Measurements from ENCODE around the gene FUT4.
A peak's percentile ranks its signal among the peaks of the same experiment; 100 is the strongest.
"Not testable (repeated sequence)": the region's sequence is repeated elsewhere in the genome, so short reads cannot be mapped to it uniquely, and the experiment has no call there.

The FUT4 gene, protein sequence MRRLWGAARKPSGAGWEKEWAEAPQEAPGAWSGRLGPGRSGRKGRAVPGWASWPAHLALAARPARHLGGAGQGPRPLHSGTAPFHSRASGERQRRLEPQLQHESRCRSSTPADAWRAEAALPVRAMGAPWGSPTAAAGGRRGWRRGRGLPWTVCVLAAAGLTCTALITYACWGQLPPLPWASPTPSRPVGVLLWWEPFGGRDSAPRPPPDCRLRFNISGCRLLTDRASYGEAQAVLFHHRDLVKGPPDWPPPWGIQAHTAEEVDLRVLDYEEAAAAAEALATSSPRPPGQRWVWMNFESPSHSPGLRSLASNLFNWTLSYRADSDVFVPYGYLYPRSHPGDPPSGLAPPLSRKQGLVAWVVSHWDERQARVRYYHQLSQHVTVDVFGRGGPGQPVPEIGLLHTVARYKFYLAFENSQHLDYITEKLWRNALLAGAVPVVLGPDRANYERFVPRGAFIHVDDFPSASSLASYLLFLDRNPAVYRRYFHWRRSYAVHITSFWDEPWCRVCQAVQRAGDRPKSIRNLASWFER

DNA sequence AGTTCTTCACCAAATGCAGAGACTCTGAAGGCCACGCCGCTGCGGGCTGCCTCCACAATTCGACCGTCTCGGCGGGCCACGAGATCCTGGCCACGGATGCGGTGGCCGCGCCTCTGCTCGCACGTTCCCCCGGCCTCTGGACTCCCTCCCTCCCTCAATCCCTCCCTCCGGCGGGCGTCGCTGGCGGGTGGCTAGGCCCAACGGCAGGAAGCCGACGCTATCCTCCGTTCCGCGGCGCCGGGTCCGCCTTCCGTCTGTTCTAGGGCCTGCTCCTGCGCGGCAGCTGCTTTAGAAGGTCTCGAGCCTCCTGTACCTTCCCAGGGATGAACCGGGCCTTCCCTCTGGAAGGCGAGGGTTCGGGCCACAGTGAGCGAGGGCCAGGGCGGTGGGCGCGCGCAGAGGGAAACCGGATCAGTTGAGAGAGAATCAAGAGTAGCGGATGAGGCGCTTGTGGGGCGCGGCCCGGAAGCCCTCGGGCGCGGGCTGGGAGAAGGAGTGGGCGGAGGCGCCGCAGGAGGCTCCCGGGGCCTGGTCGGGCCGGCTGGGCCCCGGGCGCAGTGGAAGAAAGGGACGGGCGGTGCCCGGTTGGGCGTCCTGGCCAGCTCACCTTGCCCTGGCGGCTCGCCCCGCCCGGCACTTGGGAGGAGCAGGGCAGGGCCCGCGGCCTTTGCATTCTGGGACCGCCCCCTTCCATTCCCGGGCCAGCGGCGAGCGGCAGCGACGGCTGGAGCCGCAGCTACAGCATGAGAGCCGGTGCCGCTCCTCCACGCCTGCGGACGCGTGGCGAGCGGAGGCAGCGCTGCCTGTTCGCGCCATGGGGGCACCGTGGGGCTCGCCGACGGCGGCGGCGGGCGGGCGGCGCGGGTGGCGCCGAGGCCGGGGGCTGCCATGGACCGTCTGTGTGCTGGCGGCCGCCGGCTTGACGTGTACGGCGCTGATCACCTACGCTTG, at the start of gene FUT4:
FUT4 (plus strand) TSS at position 227 of the 951 bp plus-strand sequence; CDS start at position 440, 213 bp downstream.
- DNase-seq: peak; percentile 90

DNA sequence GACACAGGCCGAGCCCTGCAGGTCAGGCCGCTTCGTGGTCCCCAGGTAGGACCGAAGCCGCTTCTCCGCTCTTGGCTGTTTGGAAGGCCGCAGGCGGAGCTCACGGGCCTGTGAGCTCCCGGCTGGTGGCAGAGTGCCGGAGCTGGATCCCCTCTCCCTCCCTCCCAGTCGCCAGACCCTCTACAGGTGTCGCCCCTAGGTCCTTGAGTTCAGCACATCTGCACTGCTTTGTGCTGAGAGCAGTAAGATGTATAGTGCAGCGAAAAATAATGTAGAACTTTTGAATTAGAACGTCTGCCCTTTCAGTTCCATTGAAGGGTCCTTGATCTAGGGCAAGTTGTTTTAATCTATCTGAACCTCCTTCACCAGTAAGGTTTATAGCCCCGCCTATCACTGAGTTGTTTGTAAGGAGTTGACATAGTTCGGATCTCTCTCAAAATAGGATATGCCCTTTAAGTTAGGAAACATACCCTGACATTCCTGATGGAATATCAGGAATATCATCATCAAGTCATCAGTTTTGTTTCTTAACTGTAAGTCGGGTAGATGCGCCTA, 49.5 kb upstream of the FUT4 start:
- no peak for DNase-seq

DNA sequence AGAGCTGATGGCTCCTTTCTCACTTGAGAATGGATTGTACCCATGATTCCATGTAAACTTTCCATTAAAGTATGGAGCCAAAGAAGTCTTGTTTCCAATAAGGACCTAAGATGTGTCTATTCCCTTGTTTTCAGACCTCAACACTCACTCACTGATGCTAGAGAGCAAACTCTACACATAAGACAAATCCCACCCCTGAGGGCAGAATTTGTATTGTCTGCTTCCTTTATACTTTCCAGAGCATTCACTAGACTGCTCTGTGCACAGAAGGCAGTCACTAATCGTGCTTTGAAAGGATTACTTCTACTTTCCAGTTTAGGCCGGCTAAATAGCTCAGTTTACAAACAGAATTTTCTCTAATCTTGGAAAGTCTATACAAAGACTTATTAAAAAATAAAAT, 43.5 kb upstream of the FUT4 start:
- no peak for DNase-seq

DNA sequence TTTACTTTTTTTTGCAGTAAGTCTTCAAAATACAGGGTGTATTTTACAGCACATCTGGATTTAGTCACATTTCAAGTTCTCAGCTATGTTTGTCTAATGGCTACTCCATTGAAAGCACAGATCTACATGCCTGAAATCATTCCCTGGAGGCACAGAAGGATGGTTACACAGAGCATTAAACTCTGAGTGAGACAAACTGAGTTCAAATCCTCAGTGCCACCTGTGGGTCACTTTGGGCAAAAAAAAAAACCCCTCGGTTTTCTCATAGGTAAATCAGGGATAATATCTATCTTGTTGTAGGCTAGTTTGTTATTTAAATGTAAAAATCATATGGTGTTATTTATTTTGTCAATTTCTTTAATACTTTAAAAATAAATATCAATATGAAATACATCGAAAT, 42.2 kb upstream of the FUT4 start:
- no peak for DNase-seq

DNA sequence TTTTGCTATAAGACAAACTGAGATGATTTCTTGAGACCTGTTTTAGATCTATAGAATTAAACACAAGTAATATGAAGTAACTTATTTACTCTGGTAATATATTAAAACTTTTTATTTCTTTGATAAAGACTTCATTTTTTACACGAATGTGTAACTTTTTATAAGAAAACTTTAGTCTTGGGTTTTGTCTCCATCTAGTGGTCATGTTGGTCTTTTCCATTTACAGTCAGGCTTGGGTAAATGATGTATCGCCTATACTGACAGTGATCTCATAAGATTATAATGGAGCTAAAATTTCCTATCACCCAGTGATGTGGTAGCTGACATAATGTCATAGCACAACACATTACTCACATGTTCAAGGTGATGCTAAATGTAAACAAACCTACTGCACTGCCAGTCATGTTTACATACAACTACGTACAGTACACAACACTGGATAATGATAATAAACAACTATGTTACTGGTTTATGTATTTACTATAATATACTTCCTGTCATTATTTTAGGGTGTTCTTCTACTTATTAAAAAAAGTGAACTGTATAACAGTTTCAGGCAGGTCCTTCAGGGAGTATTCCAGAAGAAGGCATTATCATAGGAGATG, 38.9 kb upstream of the FUT4 start:
- no peak for DNase-seq

DNA sequence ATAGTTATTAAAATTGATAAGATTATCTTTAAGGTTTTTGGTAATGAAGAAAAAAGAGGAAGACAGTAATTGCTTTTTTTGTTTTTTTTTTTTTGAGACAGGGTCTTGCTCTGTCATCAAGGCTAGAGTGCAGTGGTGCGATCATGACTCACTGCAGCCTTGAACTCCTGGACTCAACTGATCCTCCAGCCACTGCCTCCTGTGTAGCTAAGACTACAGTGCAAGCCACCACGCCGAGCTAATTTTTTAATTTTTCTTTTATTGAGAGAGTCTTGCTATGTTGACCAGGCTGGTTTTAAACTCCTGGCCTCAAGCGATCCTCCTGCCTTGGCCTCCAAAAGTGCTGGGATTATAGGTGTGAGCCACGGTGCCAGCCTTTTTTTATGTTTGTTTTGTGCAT, 37.2 kb upstream of the FUT4 start:
- not testable (repeated sequence) for DNase-seq

DNA sequence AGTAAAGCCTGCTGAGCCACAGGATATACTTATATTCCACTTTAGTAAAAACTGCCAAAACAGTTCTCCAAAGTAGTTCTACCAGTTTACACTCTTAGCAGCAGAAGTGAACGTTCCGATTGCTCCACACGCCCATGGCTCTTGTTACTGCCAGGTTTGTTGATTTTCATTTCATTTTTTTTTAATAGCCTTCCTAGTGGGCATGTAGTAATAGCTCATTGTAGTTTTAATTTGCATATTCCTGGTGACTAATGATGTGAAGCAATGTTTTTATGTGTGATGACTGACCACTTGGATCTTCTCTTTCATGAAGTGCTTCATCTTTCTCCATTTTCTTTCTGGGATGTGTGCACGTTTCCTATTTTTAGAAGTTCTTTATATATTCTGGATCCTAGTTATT, 36.2 kb upstream of the FUT4 start:
- DNase-seq: no peak

DNA sequence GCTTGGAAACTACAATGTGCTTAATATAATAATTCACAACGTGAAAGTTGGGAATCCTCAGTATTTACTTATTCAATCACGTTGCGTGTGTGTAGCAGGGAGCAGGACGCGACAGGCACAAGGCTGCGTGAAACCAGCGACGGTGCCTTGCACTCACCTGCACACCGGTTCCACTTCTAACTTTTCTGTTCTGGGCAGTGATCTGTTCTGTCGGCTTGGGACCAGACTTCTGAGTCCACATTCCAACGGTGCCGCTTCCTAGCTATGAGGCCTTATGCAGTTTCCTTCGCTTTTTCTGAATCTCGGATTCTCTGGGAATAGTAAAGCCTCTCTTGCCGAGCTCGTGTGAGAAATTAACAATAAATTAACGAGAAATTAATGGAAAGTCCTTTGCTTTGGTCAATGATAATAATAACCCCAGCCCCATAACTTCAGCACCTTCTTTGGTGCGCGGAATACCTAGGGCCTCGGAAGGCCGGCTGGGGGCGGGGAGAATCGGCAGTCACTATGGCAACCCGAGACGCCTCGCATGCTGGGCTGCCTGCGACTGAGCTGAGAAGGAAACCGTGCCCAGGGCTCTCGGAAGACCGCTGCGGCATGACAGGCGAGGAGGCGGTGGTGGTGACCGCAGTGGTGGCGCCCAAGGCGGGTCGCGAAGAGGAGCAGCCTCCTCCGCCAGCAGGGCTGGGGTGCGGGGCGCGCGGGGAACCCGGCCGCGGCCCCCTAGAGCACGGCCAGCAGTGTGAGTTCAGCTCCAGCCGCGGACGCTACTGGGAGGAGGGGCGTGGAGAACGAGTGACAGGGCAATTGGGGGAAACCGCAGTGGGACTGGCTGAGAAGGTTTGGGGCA, 31.6 kb upstream of the FUT4 start, which contains the start of gene C11orf97:
C11orf97 (plus strand) TSS at position 530 of the 850 bp plus-strand sequence; CDS start at position 598, 68 bp downstream.
- DNase-seq: peak; percentile 81

DNA sequence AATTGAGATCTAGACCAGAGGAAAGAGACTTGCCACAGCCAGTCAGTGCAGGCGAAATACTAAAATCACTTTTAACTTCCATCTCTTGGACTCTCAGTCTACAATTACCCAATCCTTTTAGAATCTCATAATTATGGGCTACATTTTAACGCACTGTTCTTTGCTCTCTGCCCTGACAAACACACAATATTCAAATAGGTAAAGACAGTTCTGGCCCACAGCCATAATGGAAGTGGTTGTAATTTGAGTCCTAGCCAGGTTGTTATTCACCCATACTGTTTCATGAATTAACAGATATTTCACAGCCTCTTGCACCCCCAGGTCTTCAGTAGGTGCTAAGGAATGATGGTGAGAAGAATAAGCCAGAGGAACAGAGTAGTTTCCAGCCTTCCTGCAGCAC, 30.6 kb upstream of the FUT4 start:
- no peak for DNase-seq

DNA sequence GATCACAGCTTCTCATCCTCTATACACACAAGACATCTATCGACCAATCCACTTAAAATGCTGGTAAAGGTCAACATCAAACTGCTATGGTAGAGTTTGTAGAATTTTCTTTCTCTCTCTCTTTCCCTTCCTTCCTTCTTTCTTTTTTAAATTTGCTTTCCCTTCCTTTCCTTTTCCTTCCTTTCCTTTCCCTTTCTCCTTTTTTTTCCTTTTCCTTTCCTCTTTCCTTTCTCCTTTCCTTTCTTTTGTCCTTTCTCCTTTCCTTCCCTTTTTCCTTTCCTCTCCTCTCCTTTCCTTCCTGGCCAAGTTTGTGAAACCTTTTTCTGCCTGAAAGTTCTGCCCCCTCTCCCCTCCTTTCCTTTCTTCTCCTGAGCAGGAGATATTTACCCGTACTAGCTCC, 28.3 kb upstream of the FUT4 start:
- DNase-seq: no peak

DNA sequence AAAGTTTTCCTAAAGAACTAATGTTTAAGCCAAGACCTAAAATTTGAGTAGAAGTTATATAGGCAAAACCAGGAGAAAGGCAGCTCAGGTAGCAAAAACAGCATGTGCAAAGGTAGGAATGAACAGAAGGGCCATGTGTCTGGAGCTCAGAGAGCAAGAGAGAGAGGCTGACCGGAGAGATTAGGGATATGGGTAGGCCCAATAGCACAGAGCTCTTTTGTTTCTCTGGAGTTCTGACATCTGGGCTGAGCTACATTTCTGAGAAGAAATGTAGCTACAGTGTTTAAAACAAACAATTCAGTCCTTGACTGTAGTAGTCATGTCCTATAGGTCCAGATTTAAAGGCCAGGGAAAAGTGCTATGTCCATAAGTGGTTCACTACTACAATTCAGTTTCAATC, 27.0 kb upstream of the FUT4 start:
- no peak for DNase-seq

DNA sequence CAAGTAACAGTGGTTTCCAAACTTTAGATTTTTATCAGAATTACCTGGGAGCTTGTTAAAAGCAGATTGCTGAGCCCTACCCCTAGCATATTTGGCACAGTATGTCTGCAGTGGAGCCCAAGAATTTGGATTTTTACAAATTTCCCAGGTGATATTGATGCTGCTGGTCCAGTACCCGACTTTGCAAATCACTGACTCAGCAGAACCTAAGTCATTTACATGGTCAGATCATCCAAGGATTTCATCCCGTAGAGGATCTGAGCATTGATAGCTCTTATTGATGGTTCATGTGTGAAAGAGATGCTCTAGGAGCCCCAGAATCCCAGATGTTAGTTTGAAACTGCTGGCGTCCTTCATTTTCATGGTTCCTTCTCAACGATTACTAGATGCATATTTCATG, 25.4 kb upstream of the FUT4 start:
- no peak for DNase-seq

DNA sequence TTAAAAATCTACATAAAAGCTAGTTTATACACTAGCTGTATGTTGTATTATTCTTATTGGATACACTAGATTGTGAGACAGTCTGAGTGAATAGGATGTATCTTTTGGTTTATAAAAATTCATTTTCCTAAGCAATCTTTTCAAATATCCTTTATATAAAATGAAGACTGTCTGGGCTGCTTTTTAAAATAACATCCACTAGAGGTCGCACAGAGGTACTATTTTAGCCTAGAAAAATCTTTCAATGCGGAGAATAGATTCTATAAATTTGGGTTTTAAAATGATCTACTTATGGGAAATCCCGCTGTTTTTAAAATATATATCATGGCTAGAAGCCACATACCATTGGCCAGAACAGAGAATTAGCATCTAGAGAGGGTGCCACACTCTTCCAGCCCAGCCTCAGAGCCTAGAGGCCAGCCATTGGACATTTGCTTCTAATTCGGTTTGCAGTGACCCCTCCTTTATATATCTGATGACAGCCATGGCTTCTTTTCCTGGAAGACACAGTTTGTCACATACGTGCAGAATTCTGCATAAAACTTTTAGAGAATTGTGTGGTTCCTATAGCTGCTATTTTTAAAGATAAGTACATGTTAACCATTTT, 24.1 kb upstream of the FUT4 start:
- DNase-seq: no peak

DNA sequence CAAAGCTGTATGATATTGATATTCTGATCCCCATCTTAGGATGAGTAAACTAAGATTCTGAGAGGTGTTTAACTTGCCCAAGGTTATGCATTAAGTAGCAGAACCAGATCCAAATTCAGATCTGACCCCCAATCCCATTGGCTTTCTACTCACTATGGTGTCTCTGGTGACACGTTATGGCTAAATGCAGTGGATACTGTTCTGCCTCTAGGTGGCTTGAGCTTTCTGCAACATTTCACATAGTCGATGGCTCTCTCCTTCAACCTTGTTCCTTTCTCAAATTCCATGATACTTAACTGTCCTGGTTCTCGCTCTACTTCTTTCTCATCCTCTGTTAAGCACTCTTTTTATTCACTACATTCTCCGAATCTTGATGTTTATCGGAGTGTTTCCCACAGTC, 22.0 kb upstream of the FUT4 start:
- no peak for DNase-seq

DNA sequence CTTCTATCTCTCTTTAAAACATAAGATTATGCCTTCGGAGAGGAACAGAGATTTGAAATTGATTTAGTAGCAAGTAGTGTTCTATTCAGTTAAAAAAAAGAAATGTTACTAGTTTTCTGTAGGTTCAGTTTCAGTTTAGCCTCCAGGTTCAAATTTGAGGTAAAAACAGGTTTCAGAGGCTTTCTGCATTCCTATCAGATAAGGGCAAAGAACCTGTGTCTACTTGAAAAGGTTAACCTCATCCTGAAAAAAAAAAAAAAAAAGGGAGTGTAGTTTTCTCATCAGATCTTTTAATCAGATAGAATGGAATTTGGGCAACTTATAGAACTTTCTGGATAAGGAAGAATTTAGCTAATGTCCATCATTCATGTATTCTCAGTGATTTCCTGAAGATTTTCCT, 19.4 kb upstream of the FUT4 start:
- DNase-seq: no peak

DNA sequence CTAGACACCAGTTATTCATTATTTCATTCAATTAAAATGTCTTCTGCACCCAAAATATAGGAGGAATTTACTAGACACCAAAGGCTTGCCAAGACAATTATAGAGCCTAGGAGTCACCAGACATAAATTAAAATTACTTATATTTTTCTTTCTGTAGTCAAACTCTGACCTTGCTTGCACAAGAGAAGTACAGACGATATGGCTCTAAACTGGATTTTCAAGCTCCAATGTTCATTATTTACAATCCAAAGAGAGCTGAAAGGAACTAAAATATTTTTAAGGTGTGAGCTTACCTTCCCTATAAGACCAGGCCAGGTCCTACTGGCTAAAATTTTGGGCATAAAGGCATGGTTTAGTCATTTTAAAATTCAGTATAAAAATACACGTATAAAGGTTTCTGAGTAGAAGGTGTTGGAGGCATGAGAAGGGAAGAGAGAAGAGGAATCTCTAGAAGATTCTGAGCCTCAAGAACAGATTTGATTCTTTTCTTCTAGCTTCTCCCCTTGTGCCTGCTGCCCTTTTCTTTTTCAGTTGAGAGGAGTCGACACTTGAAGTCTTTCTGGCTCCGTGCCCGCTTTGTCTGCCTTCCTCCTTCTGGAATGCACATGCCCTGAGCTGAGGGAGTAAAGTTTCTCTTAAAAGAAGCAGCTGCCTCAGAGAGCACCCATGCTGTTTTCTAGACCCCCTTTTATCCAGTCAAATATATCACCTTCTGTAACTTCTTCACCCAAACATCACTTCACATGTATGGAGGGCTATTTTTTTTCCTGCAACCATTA, 18.0 kb upstream of the FUT4 start:
- no peak for DNase-seq

DNA sequence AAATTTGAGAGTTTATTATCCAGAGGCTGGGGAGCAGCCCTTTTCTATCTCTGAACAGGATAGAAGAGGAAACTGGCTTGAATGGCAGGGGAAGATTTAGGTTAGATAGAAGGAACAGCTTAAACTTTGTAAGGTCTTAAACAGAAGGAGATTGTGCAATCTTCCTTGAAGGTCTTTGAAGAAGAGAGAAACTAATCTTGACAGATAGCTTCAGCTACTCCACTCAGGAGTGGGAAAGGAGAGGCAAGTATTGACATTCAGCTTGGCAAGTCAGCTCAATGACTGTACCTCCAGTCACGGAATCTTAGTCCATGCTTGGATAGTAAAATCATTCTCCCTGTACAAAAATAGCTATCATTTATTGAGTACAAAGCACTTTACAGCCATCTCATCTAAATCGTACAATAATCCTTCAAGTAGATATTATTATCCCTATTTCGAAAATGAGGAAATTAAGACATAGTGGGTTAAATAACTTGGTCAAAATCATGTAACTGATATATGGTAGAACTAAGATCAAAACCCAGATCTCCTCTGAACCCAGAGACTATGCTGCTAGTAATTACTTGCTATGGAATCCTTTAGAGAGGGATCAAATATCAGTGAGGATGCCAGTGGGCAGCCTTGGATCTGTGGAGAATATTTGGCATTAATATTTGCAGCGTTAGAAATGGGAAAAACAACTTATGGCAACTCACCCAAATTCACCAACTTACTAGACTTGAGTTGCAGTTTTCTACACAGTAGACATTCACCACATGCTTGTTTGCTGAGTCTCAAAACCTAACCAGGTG, 16.9 kb upstream of the FUT4 start:
- DNase-seq: no peak

DNA sequence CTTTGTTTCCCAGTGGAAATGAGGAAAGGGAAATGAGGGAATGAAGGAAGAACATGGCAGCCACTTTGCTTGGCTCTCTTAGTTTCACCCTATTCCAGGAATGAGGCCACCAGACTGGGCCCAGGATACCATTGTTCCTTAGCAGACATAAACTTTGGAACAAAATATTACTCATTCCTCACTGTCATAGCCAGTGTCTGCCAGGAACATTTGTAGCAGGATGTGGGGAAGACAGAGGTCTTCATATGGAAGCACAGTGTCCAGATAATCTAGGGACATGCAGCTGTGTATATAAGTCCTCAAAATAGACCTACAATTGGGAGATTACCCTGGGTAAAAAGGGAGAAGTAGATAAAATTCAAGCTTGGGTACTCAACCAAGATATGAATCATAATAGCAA, 15.2 kb upstream of the FUT4 start:
- no peak for DNase-seq

DNA sequence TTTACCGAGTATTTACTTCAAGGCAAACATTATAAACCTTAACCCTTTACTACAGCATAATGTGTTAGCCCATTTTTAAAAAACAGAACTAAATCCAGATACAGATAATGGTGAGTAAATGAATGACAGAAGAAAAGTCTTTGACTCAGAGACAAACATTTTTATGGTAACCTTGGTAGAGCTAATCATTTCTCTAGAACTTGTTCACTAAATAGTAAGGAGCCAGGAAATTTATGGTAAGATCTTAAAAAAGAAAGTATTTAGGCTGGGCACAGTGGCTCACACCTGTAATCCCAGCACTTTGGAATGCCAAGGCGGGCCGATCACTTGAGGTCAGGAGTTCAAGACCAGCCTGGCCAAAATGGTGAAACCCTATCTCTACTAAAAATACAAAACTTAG, 11.5 kb upstream of the FUT4 start:
- no peak for DNase-seq

DNA sequence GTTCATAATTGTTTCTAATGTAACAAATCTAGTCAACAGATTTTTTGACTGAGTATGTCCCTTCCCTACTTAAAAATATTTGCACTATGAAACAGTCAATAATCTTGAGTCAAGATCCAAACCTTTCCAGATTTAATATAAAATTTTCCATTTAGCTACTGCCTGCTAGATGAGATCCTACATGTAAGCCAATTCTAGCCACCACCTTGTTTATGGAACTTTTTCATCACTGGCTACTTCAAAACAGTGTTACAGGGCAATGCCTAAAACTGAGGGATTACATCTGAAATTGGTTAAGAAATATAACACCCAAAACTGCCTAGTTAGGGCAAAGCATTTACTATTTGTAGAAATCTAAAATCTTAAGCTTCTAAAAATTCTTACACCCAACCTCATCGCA, 10.5 kb upstream of the FUT4 start:
- DNase-seq: no peak

All from activated effector memory CD4-positive, alpha-beta T cell treated with anti-CD3 and anti-CD28 coated beads, Interleukin-2, amount 50 U/mL, for 16 hours (primary cell).